Fibroblast of lung (primary cell): ENCODE data around the gene CDK5RAP1.

Source experiments
- EZH2 ChIP-seq: IDR thresholded peaks from 2 replicates; pipeline ENCODE4 v1.5.1; 2012; ENCODE audit warnings: low read length, control low read depth, mild to moderate bottlenecking; ENCODE audit errors: missing control alignments
- TF ChIP-seq, protein P1 (sequence below), 2 donors: IDR thresholded peaks in 1 of 2; conservative IDR thresholded peaks in 1 of 2; 1 replicate in 1 of 2; 2 replicates in 1 of 2; pipeline ENCODE4 v1.5.1; 2011 to 2012; ENCODE audit warnings: low read length in 2 of 2, control low read depth in 1 of 2, inconsistent platforms in 1 of 2, low read depth in 1 of 2, mild to moderate bottlenecking in 1 of 2

DNA sequence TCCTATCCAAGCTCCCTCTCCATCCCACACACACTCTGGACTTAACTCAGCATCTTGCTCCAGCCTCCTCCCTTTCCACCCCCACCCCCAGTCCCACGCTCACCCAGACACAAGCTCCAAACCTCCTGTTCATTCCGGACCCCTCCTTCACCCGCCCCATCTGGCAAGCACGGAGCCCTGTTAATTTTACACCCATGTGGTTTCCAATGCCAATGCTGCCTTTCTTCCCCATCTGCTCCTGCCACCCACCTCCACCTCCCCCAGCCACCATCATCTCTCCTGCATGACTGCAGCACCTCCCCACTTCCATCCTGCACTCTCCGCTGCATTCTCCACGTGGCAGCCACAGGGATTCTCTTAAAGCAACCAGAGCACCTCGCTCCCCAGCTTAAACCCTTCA lies 9.9 kb upstream of the CDK5RAP1 start:
- TF ChIP-seq EZH2 = no peak
- TF ChIP-seq, protein P1, sequence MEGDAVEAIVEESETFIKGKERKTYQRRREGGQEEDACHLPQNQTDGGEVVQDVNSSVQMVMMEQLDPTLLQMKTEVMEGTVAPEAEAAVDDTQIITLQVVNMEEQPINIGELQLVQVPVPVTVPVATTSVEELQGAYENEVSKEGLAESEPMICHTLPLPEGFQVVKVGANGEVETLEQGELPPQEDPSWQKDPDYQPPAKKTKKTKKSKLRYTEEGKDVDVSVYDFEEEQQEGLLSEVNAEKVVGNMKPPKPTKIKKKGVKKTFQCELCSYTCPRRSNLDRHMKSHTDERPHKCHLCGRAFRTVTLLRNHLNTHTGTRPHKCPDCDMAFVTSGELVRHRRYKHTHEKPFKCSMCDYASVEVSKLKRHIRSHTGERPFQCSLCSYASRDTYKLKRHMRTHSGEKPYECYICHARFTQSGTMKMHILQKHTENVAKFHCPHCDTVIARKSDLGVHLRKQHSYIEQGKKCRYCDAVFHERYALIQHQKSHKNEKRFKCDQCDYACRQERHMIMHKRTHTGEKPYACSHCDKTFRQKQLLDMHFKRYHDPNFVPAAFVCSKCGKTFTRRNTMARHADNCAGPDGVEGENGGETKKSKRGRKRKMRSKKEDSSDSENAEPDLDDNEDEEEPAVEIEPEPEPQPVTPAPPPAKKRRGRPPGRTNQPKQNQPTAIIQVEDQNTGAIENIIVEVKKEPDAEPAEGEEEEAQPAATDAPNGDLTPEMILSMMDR (conservative IDR thresholded peaks at IDR 0.05 in 1 of 2, IDR thresholded peaks at IDR 0.05 in 1 of 2; ENCODE audit: low read depth in 1 of 2, low read length in 2 of 2) = no peak
